A549 (cell line): ENCODE results near the gene DTD1. TPM values are rescaled to one million over a fixed set of nuclear protein-coding genes. Genes with fewer than 3 reads are reported as not detected.

ENCODE experiments used
- ATAC-seq, 2 experiments: fragments of 200-7000 bp in 1 of 2; fragments of >200 bp in 1 of 2; cut with Nextera tagmentation in 1 of 2; cut with Tn5 transposase in 1 of 2; 3 replicates each; pipeline versions ENCODE4 v1.8.0 to v1.9.1; 2018 to 2020; ENCODE audit warnings: mild to moderate bottlenecking in 1 of 2, moderate library complexity in 1 of 2
- CTCF ChIA-PET: fragments of 300-600 bp; sonication (Branson Sonifier 250); formaldehyde crosslinking; extraction: SDS; loops from one replicate; lab custom pipeline; 2021; ENCODE audit warnings: antibody characterized with exemption, inconsistent platforms; lab: Yijun Ruan, JAX
- POLR2A ChIA-PET: fragments of 350-600 bp; formaldehyde crosslinking; extraction: SDS; loops from one replicate; lab custom pipeline; 2021; ENCODE audit warnings: antibody characterized with exemption, inconsistent platforms; lab: Yijun Ruan, JAX
- DNase-seq, 2 experiments: peaks; one replicate each; pipeline versions ENCODE4 v3.0.0 to v3.0.0-alpha.2; 2011 to 2016; ENCODE audit warnings: low read depth in 1 of 2, low spot score in 1 of 2
- FAIRE-seq: peaks from 2 replicates; lab custom pipeline; 2011; peaks lifted over from hg19 to GRCh38; lab: Jason Lieb, UNC
- H3K27ac ChIP-seq, 2 experiments: fragments of >200 bp; sonication (Bioruptor Twin); formaldehyde crosslinking; 3 replicates each; pipeline ENCODE4 v1.5.1; 2016 to 2017
- H3K4me1 ChIP-seq: fragments of >200 bp; sonication (Bioruptor Twin); formaldehyde crosslinking; 3 replicates; pipeline ENCODE4 v1.6.1; 2016
- H3K4me2 ChIP-seq: fragments of >200 bp; sonication (Bioruptor Twin); formaldehyde crosslinking; 3 replicates; pipeline ENCODE4 v1.6.1; 2016
- H3K4me3 ChIP-seq: fragments of >200 bp; sonication (Bioruptor Twin); formaldehyde crosslinking; 3 replicates; pipeline ENCODE4 v1.5.1; 2016
- H3K9me3 ChIP-seq: fragments of >200 bp; sonication (Bioruptor Twin); formaldehyde crosslinking; 3 replicates; pipeline ENCODE4 v1.6.1; 2016
- CBX8 ChIP-seq: fragments of 200-600 bp; sonication (generic); IDR thresholded peaks from 2 replicates; pipeline ENCODE4 v1.6.1; 2016
- CEBPB ChIP-seq, 2 experiments: fragments of >200 bp in 1 of 2; sonication (Bioruptor Twin) in 1 of 2; formaldehyde crosslinking in 1 of 2; IDR thresholded peaks; 2 replicates each; pipeline ENCODE4 v1.6.1; 2012 to 2016
- E2F6 ChIP-seq: IDR thresholded peaks from 2 replicates; pipeline ENCODE4 v1.6.1; 2012; ENCODE audit warnings: low read depth, borderline replicate concordance
- EHF ChIP-seq: fragments of 250-450 bp; sonication (Bioruptor Pico); IDR thresholded peaks from 2 replicates; pipeline ENCODE4 v1.5.0; 2020; ENCODE audit warnings: mild to moderate bottlenecking
- EHMT2 ChIP-seq: fragments of 200-600 bp; sonication (generic); IDR thresholded peaks from 2 replicates; pipeline ENCODE4 v1.6.1; 2016; ENCODE audit warnings: antibody characterized with exemption, low read depth, mild to moderate bottlenecking, moderate library complexity
- ELK1 ChIP-seq: fragments of 150-350 bp; IDR thresholded peaks from 2 replicates; pipeline ENCODE4 v1.6.1; 2014; ENCODE audit warnings: low read depth, mild to moderate bottlenecking, low read length
- ESRRA ChIP-seq: fragments of 150-350 bp; IDR thresholded peaks from 2 replicates; pipeline ENCODE4 v1.6.1; 2014; ENCODE audit warnings: mild to moderate bottlenecking, low read length, borderline replicate concordance
- FOSL2 ChIP-seq, 2 experiments: fragments of 450-650 bp in 1 of 2; fragments of >200 bp in 1 of 2; sonication (Bioruptor Twin) in 1 of 2; formaldehyde crosslinking; IDR thresholded peaks; 2 replicates each; pipeline versions ENCODE4 v1.5.0 to v1.6.1; 2016 to 2020; ENCODE audit warnings: mild to moderate bottlenecking in 1 of 2, moderate library complexity in 1 of 2
- HEYL ChIP-seq: fragments of 250-450 bp; sonication (Bioruptor Pico); IDR thresholded peaks from 2 replicates; pipeline ENCODE4 v1.8.0; 2021; ENCODE audit warnings: mild to moderate bottlenecking, moderate library complexity
- HMGXB4 ChIP-seq: fragments of 250-450 bp; sonication (Bioruptor Pico); IDR thresholded peaks from 2 replicates; pipeline ENCODE4 v1.5.0; 2021; ENCODE audit warnings: mild to moderate bottlenecking, moderate library complexity, borderline replicate concordance
- HOXA7 ChIP-seq: fragments of 250-450 bp; sonication (Bioruptor Pico); IDR thresholded peaks from 2 replicates; pipeline ENCODE4 v1.5.0; 2020; ENCODE audit warnings: mild to moderate bottlenecking, moderate library complexity
- JUN ChIP-seq, 2 experiments: fragments of >200 bp; sonication (Bioruptor Twin); formaldehyde crosslinking; IDR thresholded peaks; 2 replicates in 1 of 2; 3 replicates in 1 of 2; pipeline ENCODE4 v1.6.1; 2016 to 2017
- JUNB ChIP-seq: fragments of >200 bp; sonication (Bioruptor Twin); formaldehyde crosslinking; IDR thresholded peaks from 2 replicates; pipeline ENCODE4 v1.6.1; 2016
- PBX3 ChIP-seq: IDR thresholded peaks from 2 replicates; pipeline ENCODE4 v1.6.1; 2012
- PHF8 ChIP-seq: fragments of 200-600 bp; sonication (generic); IDR thresholded peaks from 2 replicates; pipeline ENCODE4 v1.6.1; 2016; ENCODE audit warnings: low read depth, mild to moderate bottlenecking, antibody characterized with exemption, moderate library complexity, borderline replicate concordance
- RCOR1 ChIP-seq: fragments of 150-350 bp; IDR thresholded peaks from 2 replicates; pipeline ENCODE4 v1.6.1; 2014; ENCODE audit warnings: antibody characterized with exemption, low read length, low read depth
- REST ChIP-seq: fragments of 200-600 bp; sonication (generic); IDR thresholded peaks from 2 replicates; pipeline ENCODE4 v1.6.1; 2016; ENCODE audit warnings: antibody characterized with exemption, mild to moderate bottlenecking, moderate library complexity
- RNF2 ChIP-seq: fragments of 200-600 bp; sonication (generic); IDR thresholded peaks from 2 replicates; pipeline ENCODE4 v1.6.1; 2016; ENCODE audit warnings: low read depth, mild to moderate bottlenecking, antibody characterized with exemption, moderate library complexity, borderline replicate concordance
- SMC3 ChIP-seq: fragments of >200 bp; sonication (Bioruptor Twin); formaldehyde crosslinking; IDR thresholded peaks from 3 replicates; pipeline ENCODE4 v1.6.1; 2018; ENCODE audit warnings: inconsistent platforms
- SREBF2 ChIP-seq: fragments of 450-650 bp; IDR thresholded peaks from 2 replicates; pipeline ENCODE4 v1.6.1; 2014; ENCODE audit warnings: mild to moderate bottlenecking, moderate library complexity
- TP53 ChIP-seq: fragments of 250-450 bp; sonication (Bioruptor Pico); IDR thresholded peaks from 2 replicates; pipeline ENCODE4 v1.5.0; 2021; ENCODE audit warnings: mild to moderate bottlenecking, moderate library complexity
- USF2 ChIP-seq: fragments of 450-650 bp; IDR thresholded peaks from 2 replicates; pipeline ENCODE4 v1.6.1; 2014; ENCODE audit warnings: antibody characterized with exemption
- ZC3H11A ChIP-seq: fragments of 450-650 bp; IDR thresholded peaks from 2 replicates; pipeline ENCODE4 v1.6.1; 2014; ENCODE audit warnings: antibody characterized with exemption, mild to moderate bottlenecking
- ZFP36 ChIP-seq: fragments of 450-650 bp; IDR thresholded peaks from 2 replicates; pipeline ENCODE4 v1.6.1; 2014; ENCODE audit warnings: borderline replicate concordance; ENCODE audit not compliant: partially characterized antibody
- ZNF302 ChIP-seq: fragments of 250-450 bp; sonication (Bioruptor Pico); IDR thresholded peaks from 2 replicates; pipeline ENCODE4 v1.9.0; 2021; ENCODE audit warnings: inconsistent platforms, mild to moderate bottlenecking, moderate library complexity
- ZSCAN20 ChIP-seq: fragments of 250-450 bp; sonication (Bioruptor Pico); IDR thresholded peaks from 2 replicates; pipeline ENCODE4 v1.8.0; 2022; ENCODE audit warnings: mild to moderate bottlenecking, moderate library complexity
- whole genome bisulfite sequencing: methylation state at CpG from one replicate; pipeline ENCODE4 v1.1.6; 2017; ENCODE audit errors: missing lambda C conversion rate; 5-methylcytosine and 5-hydroxymethylcytosine counted together
- polyA plus RNA-seq, 4 experiments: library from polyadenylated mRNA; depleted of rRNA in 3 of 4; stranded (reverse); fragments of >200 nt; fragmentation: RNase III in 1 of 4; extraction: RNeasy Plus Mini Kit Qiagen cat#74134 plus additional on column Dnase treatment in 1 of 4; gene quantifications; 2 replicates in 3 of 4; 3 replicates in 1 of 4; pipeline ENCODE4 v1.2.3, GENCODE V29; 2011 to 2017

Gene DTD1
- polyA plus RNA-seq, 2 of the 4 experiments (the other 2 are of a cell fraction): 72.8 to 99.3 TPM

GRCh38 chr20:18669241-18670019, 81.6 kb downstream of the DTD1 start:
- ChIA-PET POLR2A (no interaction called here), CTCF (interaction anchor here (1.1 kb wide), 1 partner anchor 37 kb away, joined by 3 read pairs; no protein-coding TSS in a partner anchor)
- Histone ChIP-seq H3K4me2 (no peak overlapping the region), H3K27ac (no peak overlapping the region), H3K9me3 (no peaks in the 10 kb centered on the region), H3K4me3 (no peak overlapping the region), H3K4me1 (peaks cover 3% of the 10 kb centered on the region; the same call in 1 of the 3 replicates)
- WGBS: 89% methylated on average over 15 of the region's 15 CpGs
- ATAC-seq (no peak), FAIRE-seq (no peak), DNase-seq (no peak)
- TF ChIP-seq ZSCAN20 (CRISPR knock-in tag): no peak
- TF ChIP-seq JUN (IDR thresholded peaks at IDR 0.05): no peak
- no peak for TF ChIP-seq REST
- TF ChIP-seq ZC3H11A: no peak
- TF ChIP-seq PBX3: no peak
- no peak for TF ChIP-seq RCOR1
- TF ChIP-seq SMC3: no peak
- no peak for TF ChIP-seq SREBF2
- TF ChIP-seq ZFP36: no peak
- no peak for TF ChIP-seq CEBPB (IDR thresholded peaks at IDR 0.05)
- no peak for TF ChIP-seq TP53
- no peak for TF ChIP-seq PHF8
- no peak for TF ChIP-seq JUNB
- no peak for TF ChIP-seq E2F6
- TF ChIP-seq CBX8: no peak
- TF ChIP-seq ZNF302: no peak
- no peak for TF ChIP-seq HOXA7 (CRISPR knock-in tag)
- TF ChIP-seq EHMT2: no peak
- TF ChIP-seq RNF2: no peak

GRCh38 chr20:18671203-18671710, 83.4 kb downstream of the DTD1 start:
- peak; percentile 72 for FAIRE-seq
- no peak for DNase-seq
- H3K4me1 ChIP-seq: no peaks in the 10 kb centered on the region
- POLR2A ChIA-PET: no interaction called here
- no peaks in the 10 kb centered on the region for H3K9me3 ChIP-seq
- no peak overlapping the region for H3K4me2 ChIP-seq
- WGBS: 88% methylated on average over 3 of the region's 3 CpGs
- no peak overlapping the region for H3K27ac ChIP-seq
- no peak overlapping the region for H3K4me3 ChIP-seq
- ATAC-seq: no peak
- CTCF ChIA-PET: no interaction called here
- TF ChIP-seq HEYL (CRISPR knock-in tag): no peak
- no peak for TF ChIP-seq USF2
- no peak for TF ChIP-seq EHF (CRISPR knock-in tag)
- TF ChIP-seq ELK1: no peak
- no peak for TF ChIP-seq FOSL2 (IDR thresholded peaks at IDR 0.05)
- TF ChIP-seq FOSL2 (CRISPR knock-in tag; IDR thresholded peaks at IDR 0.05): no peak
- no peak for TF ChIP-seq HMGXB4 (CRISPR knock-in tag)
- no peak for TF ChIP-seq ESRRA
